ENCODE data around the gene SMURF1. TPM values are rescaled to one million over a fixed set of nuclear protein-coding genes. Genes with fewer than 3 reads are reported as not detected.

Gene SMURF1
- total RNA-seq, 4 donors from 2014 or later: 19.1 to 27.4 (median 23.9) TPM

DNA sequence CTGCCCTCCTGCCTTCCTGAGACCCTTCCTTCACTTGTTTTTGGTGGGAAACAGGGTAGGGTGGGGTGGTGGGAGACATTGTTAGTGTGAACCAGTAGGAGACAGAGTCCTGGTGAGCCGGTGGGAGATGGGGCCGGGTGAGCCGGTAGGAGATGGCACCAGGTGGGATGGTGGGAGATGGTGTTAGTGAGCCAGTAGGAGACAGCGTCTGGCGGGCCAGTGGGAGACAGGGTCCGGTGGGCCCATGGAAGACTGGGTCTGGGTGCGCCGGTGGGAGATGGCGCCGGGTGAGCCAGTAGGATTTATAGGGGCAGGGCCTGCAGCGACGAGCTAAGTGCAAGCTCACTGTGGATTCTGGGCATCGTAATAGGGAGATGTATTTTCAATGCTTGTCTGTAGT is 148.8 kb downstream of the SMURF1 start:
- no peak for DNase-seq (ENCODE audit: extremely low spot score)
- Histone ChIP-seq H3K4me3 (no peak overlapping the region), H3K27me3 (no peaks in the 10 kb centered on the region), H3K36me3 (peaks cover 53 to 98% (median 80%) of the 10 kb centered on the region in 4 donors), H3K27ac (replicated peaks in 1 of 4) (no peak overlapping the region), H3K4me1 (peaks cover 0 to 20% (median 11%) of the 10 kb centered on the region in 4 donors), H3K9me3 (no peaks in the 10 kb centered on the region)
- intact Hi-C loops (cut with DNase I): no loop called here
- TF ChIP-seq EP300 (IDR thresholded peaks at IDR 0.05) (no peak), POLR2A (IDR thresholded peaks at IDR 0.05; ENCODE audit: low read depth) (no peak), POLR2AphosphoS5 (IDR thresholded peaks at IDR 0.05) (no peak)
- TF ChIP-seq, protein P1, sequence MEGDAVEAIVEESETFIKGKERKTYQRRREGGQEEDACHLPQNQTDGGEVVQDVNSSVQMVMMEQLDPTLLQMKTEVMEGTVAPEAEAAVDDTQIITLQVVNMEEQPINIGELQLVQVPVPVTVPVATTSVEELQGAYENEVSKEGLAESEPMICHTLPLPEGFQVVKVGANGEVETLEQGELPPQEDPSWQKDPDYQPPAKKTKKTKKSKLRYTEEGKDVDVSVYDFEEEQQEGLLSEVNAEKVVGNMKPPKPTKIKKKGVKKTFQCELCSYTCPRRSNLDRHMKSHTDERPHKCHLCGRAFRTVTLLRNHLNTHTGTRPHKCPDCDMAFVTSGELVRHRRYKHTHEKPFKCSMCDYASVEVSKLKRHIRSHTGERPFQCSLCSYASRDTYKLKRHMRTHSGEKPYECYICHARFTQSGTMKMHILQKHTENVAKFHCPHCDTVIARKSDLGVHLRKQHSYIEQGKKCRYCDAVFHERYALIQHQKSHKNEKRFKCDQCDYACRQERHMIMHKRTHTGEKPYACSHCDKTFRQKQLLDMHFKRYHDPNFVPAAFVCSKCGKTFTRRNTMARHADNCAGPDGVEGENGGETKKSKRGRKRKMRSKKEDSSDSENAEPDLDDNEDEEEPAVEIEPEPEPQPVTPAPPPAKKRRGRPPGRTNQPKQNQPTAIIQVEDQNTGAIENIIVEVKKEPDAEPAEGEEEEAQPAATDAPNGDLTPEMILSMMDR (IDR thresholded peaks at IDR 0.05): no peak
- 95% methylated on average over 13 of the region's 13 CpGs for whole genome bisulfite sequencing

DNA sequence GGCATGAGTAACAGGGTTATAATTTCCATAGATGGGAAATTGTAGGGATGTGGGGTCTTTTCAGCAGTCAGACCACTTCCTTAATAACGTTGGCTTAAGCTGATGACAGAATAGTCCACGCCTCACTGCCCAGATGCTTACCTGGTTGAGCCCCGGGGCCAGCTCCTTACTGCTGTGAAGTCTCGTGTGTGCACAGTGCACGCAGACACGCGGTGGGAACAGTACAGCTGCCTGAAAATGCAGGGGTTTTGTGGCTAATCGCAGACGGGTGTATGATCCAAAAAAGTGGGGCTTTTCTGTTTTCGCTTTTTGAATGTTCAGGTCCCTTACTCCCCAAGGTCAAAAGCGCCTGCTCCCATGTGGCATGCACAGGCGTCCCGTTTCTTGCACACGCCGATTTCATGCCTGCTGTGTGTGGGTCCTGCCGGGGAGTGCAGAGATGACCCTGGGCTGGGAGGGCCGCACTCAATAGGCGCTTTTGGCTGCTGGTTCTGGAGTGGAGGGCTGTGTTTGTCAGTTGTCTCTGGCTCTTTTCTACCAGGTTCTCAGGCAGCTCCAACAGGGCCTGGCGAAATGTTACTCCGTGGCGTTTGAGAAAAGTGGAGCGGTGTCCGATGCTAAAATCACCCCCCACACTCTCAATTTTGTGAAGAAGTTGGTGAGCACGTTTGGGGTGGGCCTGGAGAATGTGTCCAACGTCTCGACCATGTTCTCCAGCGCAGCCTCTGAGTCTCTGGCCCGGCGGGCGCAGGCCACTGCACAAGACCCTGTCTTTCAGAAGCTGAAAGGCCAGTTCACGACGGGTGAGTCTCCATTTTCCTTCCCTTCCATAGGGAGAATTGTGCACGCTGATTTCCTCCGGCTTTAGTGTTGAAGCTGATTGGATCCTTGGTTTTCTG is 149.6 kb downstream of the SMURF1 start:
- WGBS: 93% methylated on average over 33 of the region's 34 CpGs
- Histone ChIP-seq H3K36me3 (peaks cover 59 to 98% (median 80%) of the 10 kb centered on the region in 4 donors), H3K27ac (replicated peaks in 1 of 4) (no peak overlapping the region), H3K9me3 (no peaks in the 10 kb centered on the region), H3K4me3 (no peak overlapping the region), H3K4me1 (peaks cover 0 to 20% (median 11%) of the 10 kb centered on the region in 4 donors), H3K27me3 (no peaks in the 10 kb centered on the region)
- intact Hi-C loops (cut with DNase I): no loop called here
- no peak for DNase-seq (ENCODE audit: extremely low spot score)
- TF ChIP-seq EP300 (IDR thresholded peaks at IDR 0.05) (no peak), POLR2AphosphoS5 (IDR thresholded peaks at IDR 0.05) (no peak), POLR2A (IDR thresholded peaks at IDR 0.05; ENCODE audit: low read depth) (no peak)
- TF ChIP-seq, protein P1 (IDR thresholded peaks at IDR 0.05): no peak

DNA sequence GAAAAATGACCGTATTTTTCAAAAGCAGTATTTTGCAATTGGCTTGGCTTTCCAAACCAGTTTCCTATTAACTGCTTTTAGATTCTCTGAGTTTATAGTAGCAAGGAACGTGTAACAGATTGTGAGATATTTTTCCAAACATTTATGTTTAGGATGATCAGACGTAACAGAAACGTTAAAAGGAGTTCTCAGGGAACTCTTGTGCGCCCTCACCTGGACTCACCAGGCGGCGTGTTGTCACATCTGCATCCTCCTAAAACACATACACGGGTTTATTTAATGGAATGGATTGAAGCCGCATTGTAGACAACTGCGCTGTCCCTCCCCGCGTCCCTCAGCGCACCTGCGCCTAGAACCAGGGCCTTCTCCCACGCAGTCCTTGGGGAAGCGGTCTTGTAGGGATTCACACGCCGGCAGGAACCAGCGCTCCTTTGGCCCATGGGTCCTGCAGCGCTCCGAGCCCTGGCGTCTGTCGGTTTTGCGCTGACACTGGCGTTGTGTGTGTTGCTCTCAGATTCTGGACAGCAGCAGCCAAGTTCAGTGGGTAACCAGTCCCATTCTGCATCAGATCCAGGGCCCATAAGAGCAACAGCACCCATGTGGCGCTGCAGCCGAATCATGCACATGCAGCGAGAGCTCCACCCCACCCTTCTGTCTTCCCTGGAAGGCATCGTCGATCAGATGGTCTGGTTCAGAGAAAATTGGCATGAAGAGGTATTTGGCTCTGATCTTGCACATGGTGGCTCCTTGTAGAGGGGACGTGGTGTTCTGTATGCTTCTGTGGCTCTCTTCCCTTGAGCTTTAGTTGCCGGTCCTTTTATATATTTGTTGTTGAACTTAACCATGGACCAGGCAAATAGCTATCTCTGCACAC is 150.6 kb downstream of the SMURF1 start:
- TF ChIP-seq EP300 (IDR thresholded peaks at IDR 0.05) (no peak), POLR2AphosphoS5 (IDR thresholded peaks at IDR 0.05) (no peak), POLR2A (IDR thresholded peaks at IDR 0.05; ENCODE audit: low read depth) (no peak)
- TF ChIP-seq, protein P1 (IDR thresholded peaks at IDR 0.05): no peak
- peaks cover 0 to 20% (median 10%) of the 10 kb centered on the region in 4 donors for H3K4me1 ChIP-seq
- intact Hi-C loops (cut with DNase I): no loop called here
- H3K4me3 ChIP-seq: no peak overlapping the region
- H3K27me3 ChIP-seq: no peaks in the 10 kb centered on the region
- H3K36me3 ChIP-seq: peaks cover 61 to 98% (median 81%) of the 10 kb centered on the region in 4 donors
- no peaks in the 10 kb centered on the region for H3K9me3 ChIP-seq
- no peak overlapping the region for H3K27ac ChIP-seq (replicated peaks in 1 of 4)
- no peak for DNase-seq (ENCODE audit: extremely low spot score)
- 90% methylated on average over 31 of the region's 32 CpGs for WGBS

DNA sequence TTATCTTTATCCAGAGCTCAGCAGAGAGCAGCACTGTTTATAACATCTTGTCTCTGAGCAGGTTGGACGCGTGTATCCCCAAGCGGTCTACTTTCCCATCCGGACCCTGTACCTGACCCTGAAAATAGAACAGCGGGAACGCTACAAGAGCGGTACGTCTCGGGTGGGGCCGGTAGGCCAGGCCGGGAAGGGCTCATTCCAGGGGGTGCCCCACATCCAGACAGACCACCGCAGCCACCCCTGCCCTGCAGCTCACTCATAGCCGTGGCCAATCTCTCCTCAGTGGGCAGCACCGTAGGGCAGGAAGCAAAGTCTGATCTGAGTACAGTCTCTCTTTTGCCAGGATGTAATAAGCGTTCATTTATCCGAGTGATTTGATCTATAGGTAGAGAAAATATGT is 151.8 kb downstream of the SMURF1 start:
- 64% methylated on average over 16 of the region's 16 CpGs for WGBS
- H3K36me3 ChIP-seq: peaks cover 73 to 100% (median 88%) of the 10 kb centered on the region in 4 donors
- no peak for TF ChIP-seq POLR2AphosphoS5 (IDR thresholded peaks at IDR 0.05)
- TF ChIP-seq, protein P1 (IDR thresholded peaks at IDR 0.05): no peak
- TF ChIP-seq EP300 (IDR thresholded peaks at IDR 0.05): no peak
- TF ChIP-seq POLR2A (IDR thresholded peaks at IDR 0.05; ENCODE audit: low read depth): no peak
- H3K9me3 ChIP-seq: no peaks in the 10 kb centered on the region
- intact Hi-C loops (cut with DNase I): no loop called here
- H3K27ac ChIP-seq (replicated peaks in 1 of 4): no peak overlapping the region
- H3K27me3 ChIP-seq: no peaks in the 10 kb centered on the region
- peaks cover 0 to 10% (median 4%) of the 10 kb centered on the region in 4 donors for H3K4me1 ChIP-seq
- no peak for DNase-seq (ENCODE audit: extremely low spot score)
- no peak overlapping the region for H3K4me3 ChIP-seq

Data from esophagus muscularis mucosa (tissue), 4 donors.